GM19351 (cell line): ENCODE measurements around the gene GNPDA1.

Experiments
- ATAC-seq: cut with Tn5 transposase; IDR thresholded peaks from one replicate; pipeline ENCODE4 v1.9.1; 2021; ENCODE audit warnings: mild to moderate bottlenecking, moderate library complexity; ENCODE audit not compliant: unreplicated experiment

GNPDA1 gene

DNA sequence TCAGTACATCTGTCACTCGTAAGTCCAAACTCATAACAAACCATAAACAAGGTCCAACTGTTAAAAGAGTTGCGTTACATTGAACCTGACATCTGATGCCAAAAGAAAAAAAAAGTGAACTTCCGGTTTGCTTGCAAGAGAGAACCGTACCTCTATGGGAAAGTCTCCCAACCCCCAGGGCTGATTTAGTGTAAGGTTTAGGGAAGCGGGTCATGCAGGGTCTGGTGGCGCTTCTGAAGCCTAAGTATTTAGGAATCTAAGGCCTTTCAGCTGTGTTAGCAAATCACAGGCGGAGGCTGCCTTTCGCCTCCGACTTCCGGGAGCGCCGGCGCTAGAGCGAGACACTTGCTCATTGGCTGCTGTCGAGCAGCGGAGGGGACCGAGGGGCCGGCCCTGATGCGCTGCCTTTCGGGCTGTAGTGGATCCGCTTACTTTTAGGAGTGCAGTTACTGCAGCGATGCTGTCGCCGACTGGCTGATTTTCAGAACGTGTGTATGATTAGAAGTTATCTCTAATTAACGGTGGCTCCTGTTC is 12.0 kb upstream of the GNPDA1 start:
- peak; percentile 100 for ATAC-seq

DNA sequence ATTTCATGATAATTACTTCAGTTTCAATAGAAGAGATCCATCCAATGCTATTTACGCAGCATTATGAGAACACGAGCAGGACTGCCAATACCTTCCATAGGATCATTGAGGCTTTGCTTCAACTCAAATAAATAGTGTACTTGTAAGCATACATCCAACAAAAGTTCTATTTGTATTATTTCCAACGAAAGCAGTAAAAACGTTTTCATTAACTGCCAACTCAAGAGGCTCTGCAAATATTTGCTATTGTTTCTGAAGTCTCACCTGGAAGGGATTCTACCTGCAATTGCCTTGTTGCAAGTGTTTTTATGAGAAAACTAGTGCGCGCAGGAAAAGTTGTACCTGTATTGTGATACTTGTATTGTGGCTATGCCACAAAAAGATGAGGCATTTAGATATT is 11.0 kb upstream of the GNPDA1 start:
- no peak for ATAC-seq

- no peak for ATAC-seq
Observed at GRCh38 chr5:142020122-142020659, 7.4 kb upstream of the GNPDA1 start.

DNA sequence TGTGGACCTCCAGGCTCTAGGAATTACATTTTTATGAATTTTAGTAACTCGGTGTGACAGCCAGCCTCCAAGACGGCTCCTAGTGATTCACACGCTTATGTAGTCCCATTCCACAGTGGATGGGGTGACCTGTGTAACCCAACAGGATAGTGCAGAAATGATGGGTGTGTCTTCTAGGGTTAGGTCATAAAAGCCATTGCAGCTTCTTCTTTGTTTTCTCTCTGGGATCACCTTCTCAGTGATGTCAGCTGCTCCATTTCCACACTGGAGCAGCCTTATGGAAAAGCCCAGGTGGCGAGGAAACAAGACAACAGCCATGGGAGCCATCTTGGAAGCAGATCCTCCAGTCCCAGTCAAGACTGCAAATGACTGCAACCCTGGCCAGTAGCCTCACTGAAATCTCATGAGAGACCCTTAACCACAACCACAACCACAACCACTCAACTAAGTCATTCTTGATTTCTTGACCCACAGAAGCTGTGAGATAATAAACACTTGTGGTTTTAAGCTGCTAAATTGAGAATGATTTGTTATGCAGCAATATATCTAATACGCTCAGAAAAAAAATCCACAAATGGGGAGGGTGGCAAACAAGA is 5.1 kb upstream of the GNPDA1 start:
- peak; percentile 41 for ATAC-seq

DNA sequence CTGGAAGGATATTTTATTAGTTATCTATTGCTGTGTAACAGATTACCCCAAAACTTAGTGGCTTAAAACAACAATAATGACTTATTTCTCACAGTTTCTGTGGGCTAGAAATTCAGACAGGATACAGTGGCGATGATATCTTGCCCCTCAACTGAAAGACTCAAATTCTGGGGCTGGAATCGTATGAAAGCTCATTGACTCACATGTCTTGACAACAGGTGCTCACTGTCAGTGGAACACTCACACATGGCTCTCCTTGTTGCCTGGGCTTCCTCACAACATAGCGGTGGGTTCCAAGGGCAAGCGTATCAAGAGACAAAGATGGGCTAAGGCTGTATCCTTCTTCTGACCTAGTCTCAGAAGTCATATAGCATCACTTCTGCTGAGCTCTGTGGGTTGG is 3.7 kb upstream of the GNPDA1 start:
- no peak for ATAC-seq

DNA sequence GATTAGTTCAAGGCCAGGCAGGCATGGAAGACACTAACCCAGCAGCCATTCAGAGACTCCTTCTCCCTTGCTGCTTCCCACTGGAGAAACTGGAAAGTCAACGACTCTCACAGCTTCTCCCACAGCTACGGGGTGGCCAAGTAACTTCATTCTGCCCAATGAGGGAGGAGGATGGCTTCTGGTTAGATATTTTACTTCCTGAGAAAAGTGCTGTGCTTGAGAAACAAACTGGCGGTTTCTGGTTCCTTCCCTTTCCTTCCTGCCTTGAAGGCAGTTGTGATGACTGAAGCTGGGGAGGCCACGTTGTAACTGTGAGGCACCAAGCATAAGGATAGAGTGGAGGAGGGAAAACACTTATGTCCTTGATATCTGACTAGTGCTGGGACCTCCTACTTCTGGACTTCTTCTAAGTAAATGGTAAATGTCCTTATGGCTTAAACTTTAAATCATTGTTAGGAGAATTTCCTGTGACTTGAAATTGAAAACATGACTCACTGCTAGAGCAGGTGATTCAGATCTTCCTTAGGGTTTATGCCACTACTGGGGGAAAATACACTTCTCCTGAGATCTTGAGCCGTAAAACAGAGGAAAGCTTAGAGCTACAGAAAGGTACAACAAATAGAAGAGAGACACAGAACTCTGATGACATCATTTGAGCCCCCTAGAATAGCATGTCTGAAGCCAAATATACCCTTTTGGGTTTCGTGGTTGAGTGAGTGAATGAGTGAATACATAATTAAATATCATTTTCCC is 3.1 kb upstream of the GNPDA1 start:
- no peak for ATAC-seq

- ATAC-seq = peak; percentile 32
Observed at GRCh38 chr5:142014911-142015584, 2.2 kb upstream of the GNPDA1 start.

GRCh38 chr5:142013734-142014521 is 1.1 kb upstream of the GNPDA1 start:
- ATAC-seq = no peak

DNA sequence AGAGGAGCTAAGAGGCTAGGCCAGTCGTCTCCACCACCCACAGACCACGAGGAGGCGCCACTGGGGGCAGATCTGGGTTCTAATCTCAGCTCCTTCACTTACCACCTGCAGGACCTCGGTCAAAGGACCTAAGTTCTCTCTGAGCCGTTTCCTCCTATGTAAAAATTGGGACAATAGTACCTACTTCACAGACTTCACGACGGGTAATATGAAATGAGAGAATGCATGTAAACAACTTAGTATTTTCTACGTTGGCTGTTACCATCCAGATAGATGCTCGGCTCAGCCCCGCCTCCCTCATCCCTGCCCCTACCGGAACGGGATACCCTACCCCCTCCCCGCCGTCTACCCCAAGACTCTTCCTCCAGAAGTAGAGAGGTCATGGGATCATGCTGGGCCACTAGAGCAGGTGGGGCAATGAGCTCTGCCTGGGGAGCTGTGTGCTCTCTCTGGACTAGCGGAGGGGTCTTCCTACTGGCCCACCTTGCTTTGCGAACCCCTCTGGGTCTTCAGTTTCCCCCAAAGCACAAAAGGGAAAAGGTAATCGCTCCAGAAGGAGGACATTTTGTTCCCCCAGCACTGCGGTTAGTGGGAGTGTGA is 541 bp downstream of the GNPDA1 start:
- ATAC-seq = no peak

DNA sequence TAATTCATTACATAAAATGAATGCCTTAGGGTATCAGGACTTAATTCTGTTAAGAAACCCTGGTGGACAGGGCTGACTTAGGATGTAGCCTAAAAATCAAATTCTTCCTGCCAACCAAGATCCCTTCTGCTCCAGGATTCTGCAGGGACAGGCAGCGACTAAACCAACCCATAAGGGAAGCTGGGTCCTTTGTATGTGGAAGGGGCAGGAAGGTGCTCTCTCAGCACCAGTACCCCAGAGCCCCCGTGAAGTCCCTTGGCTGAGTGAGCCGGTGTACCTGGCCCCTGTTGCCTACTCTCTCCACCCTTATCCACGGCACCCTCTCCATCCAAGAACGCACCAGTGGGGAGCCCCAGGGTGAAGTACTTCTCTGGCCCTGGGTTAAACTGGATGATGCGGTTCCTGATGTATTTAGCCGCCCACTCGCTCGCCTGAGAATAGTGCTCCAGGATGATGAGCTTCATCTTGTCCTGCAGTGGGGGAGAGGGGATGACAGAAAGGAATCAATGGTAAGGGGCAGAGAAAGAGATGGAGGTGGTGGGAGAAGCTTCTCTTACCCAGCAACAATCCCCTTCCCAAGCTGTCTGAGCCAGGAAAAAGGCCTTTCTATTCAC is 1.1 kb downstream of the GNPDA1 start:
- ATAC-seq = no peak

DNA sequence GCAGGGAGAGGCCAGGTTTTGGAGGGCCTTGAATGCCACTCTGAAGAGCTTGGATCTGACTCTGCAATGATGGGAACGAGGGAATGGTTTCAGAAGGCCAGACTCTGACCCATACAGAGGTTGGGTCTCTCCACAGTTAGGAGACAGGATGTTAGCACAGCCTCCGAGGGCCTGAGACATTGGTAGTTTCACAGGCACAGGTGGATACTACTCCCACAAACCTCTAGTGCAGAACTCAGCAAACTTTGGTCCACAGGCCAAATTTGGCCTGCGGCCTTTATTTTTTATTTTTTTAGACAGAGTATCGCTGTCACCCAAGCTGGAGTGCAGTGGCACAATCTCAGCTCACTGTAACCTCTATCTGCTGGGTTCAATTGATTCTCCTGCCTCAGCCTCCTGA is 2.9 kb downstream of the GNPDA1 start:
- ATAC-seq = no peak

DNA sequence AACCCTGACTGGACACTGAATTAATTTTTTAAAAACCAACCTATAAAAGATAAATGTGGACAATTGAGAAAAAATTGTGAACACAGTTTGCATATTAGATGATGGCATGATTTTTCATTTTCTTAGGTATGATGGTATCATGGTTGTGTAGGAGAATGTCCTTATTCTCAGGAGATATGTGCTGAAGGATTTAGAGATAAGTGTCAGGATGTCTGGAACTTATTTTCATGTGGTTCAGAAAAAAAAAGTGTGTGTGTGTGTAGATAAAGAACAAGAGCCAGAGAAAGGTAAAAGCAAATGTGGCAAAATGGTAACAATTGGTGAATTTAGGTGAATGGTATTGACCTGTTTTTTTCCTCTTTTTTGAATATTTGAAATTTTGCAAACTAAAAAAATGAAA is 4.0 kb downstream of the GNPDA1 start:
- ATAC-seq = no peak

- peak; percentile 29 for ATAC-seq
Observed at GRCh38 chr5:142007237-142007544, 5.6 kb downstream of the GNPDA1 start.

DNA sequence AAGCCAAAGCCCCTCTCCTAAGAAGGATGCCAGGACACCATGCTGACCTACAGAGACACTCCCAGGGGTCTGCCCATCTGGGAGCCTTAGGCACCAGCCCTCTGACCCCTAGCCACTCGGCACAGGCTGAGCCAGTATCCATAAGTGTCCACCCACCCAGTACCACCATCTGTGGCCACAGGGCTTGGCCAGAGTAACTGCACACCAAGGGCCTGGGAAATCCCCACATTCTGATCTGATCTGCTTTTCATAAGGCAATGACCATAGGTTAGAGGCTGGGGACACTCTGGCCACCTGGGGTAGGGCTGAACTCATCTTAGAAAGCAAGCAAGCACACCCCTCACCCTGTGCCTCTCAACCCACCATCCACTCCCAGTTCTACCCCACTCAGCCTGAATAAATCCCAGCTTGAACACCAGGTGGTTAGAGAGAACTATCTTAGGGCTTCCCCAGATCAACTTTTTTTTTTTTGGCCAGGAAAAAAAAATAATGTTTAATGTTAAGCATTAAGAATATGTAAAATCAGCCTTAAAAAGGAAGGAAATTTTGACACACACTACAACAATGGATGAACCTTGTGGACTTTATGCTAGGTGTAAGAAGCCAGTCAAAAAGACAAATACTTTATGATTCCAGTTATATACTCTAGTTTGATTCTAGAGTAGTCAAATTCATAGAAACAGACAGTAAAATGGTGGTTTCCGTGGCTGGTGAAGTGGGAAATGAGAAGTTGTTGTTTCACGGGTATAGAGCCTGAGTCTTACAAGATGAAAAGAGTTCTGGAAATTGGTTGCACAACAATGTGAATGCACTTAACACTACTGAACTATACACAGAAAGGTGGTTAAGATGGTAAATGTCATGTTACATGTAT is 6.2 kb downstream of the GNPDA1 start:
- peak; percentile 69 for ATAC-seq

- no peak for ATAC-seq
Observed at GRCh38 chr5:142003266-142003800, 9.5 kb downstream of the GNPDA1 start.

DNA sequence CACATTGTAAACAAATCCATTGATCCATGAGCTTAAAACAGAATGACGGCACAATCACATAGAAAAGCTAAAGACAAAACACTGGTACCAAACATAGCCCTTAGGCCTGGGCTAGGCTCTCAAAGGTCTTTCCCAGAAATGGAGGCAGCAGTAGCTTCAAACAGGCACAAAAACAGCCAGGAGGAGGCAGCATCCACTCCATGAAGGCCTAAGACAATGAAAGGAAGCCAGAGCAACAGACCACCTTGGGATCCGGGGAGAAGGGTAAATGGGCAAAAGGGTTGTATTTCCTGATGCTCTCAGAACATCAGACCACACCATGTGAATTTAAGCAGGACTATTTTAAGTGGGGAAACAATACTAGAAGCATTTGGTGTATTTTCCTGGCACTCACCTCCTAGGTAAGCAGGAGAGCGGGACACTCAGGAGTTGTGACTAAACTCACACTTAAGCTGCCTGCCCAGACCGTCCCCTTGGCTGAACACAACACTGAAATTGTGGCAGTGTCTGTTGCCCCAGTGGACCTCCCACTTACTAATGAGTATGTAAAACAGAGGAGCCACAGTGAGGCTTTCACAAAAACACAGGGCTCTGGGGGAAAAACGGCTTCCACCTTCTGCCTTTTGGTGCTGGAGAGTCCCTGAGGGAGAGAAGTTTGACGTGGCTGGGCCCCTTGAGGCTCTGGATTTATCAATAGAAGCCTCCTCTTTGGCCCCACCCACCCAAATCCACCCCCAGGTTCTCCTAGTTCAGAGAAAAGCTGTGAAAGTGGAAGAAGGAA is 11.9 kb downstream of the GNPDA1 start:
- no peak for ATAC-seq

DNA sequence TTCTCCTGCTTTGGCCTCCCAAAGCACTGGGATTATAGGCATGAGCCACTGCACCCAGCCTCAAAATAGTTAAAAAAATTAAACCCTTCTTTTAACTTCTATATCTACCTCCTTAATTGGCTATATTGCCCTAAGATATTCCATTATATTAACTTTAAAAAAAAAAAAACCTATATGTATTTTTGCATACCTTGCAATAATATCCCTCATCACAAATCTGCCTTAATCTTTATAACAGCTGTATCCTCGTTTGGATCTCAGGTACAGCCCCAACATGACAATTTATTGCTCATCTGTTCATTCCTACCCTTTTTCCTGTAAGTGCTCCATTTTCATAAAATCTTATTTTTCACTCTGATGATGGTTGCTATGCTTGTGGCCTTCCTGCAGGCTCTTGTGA is 12.7 kb downstream of the GNPDA1 start:
- ATAC-seq = no peak

- no peak for ATAC-seq
Observed at GRCh38 chr5:141997358-141997960, 15.4 kb downstream of the GNPDA1 start.
